Measurements from ENCODE around the gene OR6T1.

The OR6T1 gene

GRCh38 chr11:123943738-123944137 lies at the start of gene OR6T1:
TSS of gene OR6T1 (minus strand) at chr11:123943838. CDS start at chr11:123943838, 0 bp downstream.
- TF ChIP-seq CTCF (IDR thresholded peaks at IDR 0.05; ENCODE audit: insufficient read depth, low read depth, low read length, missing control alignments) = no peak
- DNase-seq (ENCODE audit: low read depth) = no peak
- H3K4me3 ChIP-seq (ENCODE audit: low read depth, low read length) = no peak within 1 kb of the TSS

- TF ChIP-seq CTCF (IDR thresholded peaks at IDR 0.05; ENCODE audit: insufficient read depth, low read depth, low read length, missing control alignments) = no peak
Observed at GRCh38 chr11:123979311-123979710, 35.7 kb upstream of the OR6T1 start.

GRCh38 chr11:123977731-123978347 lies 34.2 kb upstream of the OR6T1 start, which contains the start of gene OR10S1:
TSS of gene OR10S1 (minus strand) at chr11:123977781. CDS start at chr11:123977664, 117 bp downstream.
- TF ChIP-seq CTCF (IDR thresholded peaks at IDR 0.05; ENCODE audit: insufficient read depth, low read depth, low read length, missing control alignments) = no peak
- H3K4me3 ChIP-seq (ENCODE audit: low read depth, low read length) = no peak within 1 kb of the TSS
- DNase-seq (ENCODE audit: low read depth) = no peak

More at GRCh38 chr11:123979311-123979710, 35.7 kb upstream of the OR6T1 start:
- DNase-seq (ENCODE audit: low read depth) = no peak
- H3K4me3 ChIP-seq (ENCODE audit: low read depth, low read length) = no peak overlapping the region

GRCh38 chr11:123976770-123977560 lies 33.3 kb upstream of the OR6T1 start:
- no peak for TF ChIP-seq CTCF (IDR thresholded peaks at IDR 0.05; ENCODE audit: insufficient read depth, low read depth, low read length, missing control alignments)
- no peak for DNase-seq (ENCODE audit: low read depth)
- no peak overlapping the region for H3K4me3 ChIP-seq (ENCODE audit: low read depth, low read length)

GRCh38 chr11:123973816-123974215 lies 30.2 kb upstream of the OR6T1 start:
- no peak for DNase-seq (ENCODE audit: low read depth)
- TF ChIP-seq CTCF (IDR thresholded peaks at IDR 0.05; ENCODE audit: insufficient read depth, low read depth, low read length, missing control alignments) = no peak
- H3K4me3 ChIP-seq (ENCODE audit: low read depth, low read length) = no peak overlapping the region

GRCh38 chr11:123956752-123957151 lies 13.1 kb upstream of the OR6T1 start:
- no peak for TF ChIP-seq CTCF (IDR thresholded peaks at IDR 0.05; ENCODE audit: insufficient read depth, low read depth, low read length, missing control alignments)
- no peak overlapping the region for H3K4me3 ChIP-seq (ENCODE audit: low read depth, low read length)
- no peak for DNase-seq (ENCODE audit: low read depth)

All from GM12865 (cell line).